ENCODE results near the gene AIDA.

The AIDA gene

DNA sequence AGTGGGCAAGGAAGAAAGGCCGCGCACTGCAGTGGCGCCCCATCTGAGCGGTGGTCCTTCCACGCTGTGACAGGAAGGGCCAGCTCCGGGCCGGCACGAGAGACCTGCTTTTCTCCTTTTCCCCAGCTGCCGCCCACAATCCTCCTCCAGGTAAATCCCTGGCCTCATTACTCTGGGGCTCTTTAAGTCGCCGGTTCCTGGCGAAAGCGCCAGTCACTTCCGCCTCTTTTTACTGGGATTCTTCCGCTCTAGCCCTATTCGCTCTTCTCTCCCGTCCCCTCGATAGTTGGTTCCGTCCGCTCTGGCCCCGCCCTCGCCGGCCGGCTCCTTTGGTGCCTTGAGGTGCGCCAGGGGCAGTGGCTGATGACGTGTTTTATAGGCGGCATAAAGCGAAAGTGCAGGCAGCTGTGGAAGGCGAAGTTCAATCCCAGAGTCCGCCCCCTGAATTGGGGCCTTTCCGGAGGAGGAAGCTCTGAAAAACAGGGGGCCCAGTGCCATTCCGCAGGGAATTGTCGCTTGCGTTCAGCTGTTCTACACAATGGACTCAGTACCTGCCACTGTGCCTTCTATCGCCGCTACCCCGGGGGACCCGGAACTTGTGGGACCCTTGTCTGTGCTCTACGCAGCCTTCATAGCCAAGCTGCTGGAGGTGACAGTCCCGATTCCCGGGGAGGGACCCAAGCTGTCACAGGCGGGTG is 68.2 kb downstream of the AIDA start:
- TF ChIP-seq, protein P1, sequence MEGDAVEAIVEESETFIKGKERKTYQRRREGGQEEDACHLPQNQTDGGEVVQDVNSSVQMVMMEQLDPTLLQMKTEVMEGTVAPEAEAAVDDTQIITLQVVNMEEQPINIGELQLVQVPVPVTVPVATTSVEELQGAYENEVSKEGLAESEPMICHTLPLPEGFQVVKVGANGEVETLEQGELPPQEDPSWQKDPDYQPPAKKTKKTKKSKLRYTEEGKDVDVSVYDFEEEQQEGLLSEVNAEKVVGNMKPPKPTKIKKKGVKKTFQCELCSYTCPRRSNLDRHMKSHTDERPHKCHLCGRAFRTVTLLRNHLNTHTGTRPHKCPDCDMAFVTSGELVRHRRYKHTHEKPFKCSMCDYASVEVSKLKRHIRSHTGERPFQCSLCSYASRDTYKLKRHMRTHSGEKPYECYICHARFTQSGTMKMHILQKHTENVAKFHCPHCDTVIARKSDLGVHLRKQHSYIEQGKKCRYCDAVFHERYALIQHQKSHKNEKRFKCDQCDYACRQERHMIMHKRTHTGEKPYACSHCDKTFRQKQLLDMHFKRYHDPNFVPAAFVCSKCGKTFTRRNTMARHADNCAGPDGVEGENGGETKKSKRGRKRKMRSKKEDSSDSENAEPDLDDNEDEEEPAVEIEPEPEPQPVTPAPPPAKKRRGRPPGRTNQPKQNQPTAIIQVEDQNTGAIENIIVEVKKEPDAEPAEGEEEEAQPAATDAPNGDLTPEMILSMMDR (IDR thresholded peaks at IDR 0.05; ENCODE audit: borderline replicate concordance, insufficient read depth, low read depth, low read length), result no peak
- H3K4me3 ChIP-seq (ENCODE audit: low read depth, low read length), result peak overlapping the region; percentile 97

DNA sequence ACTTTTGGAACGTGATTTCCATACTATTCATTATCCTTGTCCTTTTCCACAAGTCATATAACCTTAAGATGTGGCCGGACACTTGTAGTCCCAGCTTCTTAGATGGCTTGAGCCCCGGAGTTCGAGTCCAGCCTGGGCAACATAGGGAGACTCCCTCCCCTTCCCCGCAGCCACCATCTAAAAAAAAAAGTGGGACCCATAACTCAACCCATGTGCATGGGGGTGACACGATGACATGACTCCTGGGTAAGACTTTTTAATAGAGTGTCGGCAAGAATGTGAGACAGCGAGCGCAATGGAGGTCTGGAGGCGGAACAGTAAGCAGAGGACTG is 68.7 kb downstream of the AIDA start:
- peak overlapping the region; percentile 97 for H3K4me3 ChIP-seq (ENCODE audit: low read depth, low read length)
- TF ChIP-seq, protein P1 (IDR thresholded peaks at IDR 0.05; ENCODE audit: borderline replicate concordance, insufficient read depth, low read depth, low read length), result no peak

DNA sequence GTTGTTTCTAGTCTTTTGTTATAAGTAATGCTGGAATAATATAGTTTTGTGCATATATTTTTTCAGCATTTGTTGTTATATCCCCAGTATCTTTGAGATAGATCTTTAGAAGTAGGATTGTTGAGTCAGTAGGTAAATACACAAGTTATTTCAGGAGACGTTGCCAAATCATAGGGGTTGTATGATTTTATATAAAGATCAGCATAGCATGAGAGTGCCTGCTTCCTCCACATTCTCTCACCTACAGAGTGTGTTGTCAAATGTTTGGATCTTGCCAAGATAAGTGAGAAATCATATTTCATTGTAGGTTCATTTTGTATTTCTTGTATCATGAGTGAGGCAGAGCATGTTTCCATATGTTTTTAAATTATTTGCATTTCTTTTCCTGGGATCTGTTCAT is 69.8 kb downstream of the AIDA start:
- TF ChIP-seq, protein P1 (IDR thresholded peaks at IDR 0.05; ENCODE audit: borderline replicate concordance, insufficient read depth, low read depth, low read length), result no peak
- no peak overlapping the region for H3K4me3 ChIP-seq (ENCODE audit: low read depth, low read length)

DNA sequence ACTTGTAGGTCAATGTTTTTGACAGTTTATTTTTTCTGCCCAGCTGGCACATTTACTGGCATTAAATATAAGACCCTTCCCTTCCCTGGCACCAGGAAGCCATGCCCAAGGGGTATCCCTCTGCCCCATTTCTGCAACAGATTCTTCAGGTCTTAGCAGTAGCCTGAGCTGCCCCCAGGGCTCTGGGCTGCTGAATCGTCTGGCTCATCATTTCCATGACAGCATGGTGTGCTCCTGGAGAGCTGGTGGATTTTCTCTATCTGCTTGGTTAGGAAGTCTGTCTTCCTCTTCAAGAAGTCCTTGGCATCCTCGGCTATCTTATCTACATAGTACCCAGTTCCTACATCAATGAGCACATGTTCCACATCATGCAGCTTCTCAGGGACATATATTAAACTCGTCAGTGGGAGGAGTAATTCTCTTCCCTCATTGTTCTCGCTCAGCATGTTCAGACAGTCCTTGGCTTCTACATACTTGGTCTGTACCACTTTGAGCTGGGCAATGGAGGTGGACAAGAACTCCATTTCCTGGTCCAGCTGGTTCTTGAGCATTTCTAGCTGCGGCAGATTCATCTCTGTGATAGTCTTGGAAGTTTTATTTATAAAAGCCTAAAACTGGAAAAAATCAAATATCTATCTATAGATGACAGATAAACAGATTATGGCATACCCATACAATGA is 70.9 kb downstream of the AIDA start:
- no peak overlapping the region for H3K4me3 ChIP-seq (ENCODE audit: low read depth, low read length)
- TF ChIP-seq, protein P1 (IDR thresholded peaks at IDR 0.05; ENCODE audit: borderline replicate concordance, insufficient read depth, low read depth, low read length), result no peak

DNA sequence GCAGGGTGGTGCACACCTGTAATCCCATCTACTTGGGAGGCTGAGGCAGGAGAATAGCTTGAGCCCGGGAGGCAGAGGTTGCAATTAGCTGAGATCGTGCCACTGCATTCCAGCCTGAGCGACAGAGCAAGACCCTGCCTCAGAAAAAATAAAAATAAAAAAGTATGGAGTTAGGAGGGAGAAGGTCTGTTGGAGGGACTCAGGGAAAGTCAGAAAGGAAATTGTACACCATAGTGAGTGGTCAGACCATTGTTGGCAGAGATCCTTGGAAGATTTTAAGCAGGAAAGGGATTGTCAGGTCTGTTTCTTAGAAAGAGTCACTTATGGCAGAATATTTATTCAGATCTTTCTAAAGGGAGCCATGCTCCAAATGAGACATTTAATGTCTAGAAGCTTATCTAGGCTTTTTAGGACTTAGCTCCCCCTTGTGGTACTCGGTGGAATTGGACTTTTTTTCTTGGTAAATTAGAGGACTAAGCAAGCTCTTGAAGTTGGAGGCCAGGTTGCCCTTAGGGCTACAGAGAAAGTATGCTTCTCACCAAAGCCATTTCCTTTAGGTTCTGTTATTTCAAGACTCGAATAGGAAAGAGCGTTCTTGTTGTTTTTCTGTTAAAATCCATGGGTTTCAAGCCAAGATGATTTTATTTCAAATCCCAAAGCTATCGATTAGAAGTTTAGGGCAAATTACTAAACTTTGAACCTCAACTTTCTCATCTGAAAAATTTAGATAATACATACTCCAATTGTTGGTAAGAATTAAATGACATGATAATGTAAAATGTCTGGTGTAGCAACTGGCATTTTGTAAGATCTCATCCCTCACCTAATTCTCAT is 77.9 kb downstream of the AIDA start:
- no peak overlapping the region for H3K4me3 ChIP-seq (ENCODE audit: low read depth, low read length)
- TF ChIP-seq, protein P1 (IDR thresholded peaks at IDR 0.05; ENCODE audit: borderline replicate concordance, insufficient read depth, low read depth, low read length), result peak; percentile 67; the same call in 1 of the 2 replicates

DNA sequence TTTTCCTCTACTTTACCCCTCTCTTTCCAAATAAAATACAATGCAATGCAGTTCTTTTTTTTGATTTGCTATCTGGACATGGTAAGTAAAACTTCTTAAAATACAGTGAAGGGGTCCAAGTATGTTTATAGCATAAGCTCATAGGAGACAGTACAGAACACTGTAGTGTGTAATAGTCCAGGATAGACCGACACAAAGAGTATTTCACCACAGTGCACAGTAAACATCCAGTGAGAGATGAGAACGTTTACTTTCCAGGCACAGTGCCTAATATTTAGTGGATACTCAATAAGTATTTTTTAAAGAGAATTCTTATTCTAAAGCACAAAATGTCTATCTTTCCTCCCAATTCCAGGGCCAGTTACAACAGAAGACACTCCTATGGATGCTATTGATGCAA is 79.5 kb downstream of the AIDA start:
- TF ChIP-seq, protein P1 (IDR thresholded peaks at IDR 0.05; ENCODE audit: borderline replicate concordance, insufficient read depth, low read depth, low read length), result no peak
- no peak overlapping the region for H3K4me3 ChIP-seq (ENCODE audit: low read depth, low read length)
